Prostate gland (tissue), 2 donors: ENCODE results near the gene BCR.

Experiments
- CTCF ChIP-seq, 4 experiments: fragments of 200-600 bp in 2 of 4; fragments of 450-650 bp in 2 of 4; sonication (generic) in 2 of 4; IDR thresholded peaks; 1 replicate in 3 of 4; 2 replicates in 1 of 4; pipeline ENCODE4 v1.5.1; 2016 to 2019; ENCODE audit warnings: antibody characterized with exemption in 4 of 4, mild to moderate bottlenecking in 2 of 4, moderate library complexity in 2 of 4
- POLR2A ChIP-seq: fragments of 450-650 bp; IDR thresholded peaks from one replicate; pipeline ENCODE4 v1.6.1; 2016; ENCODE audit warnings: antibody characterized with exemption, mild to moderate bottlenecking

DNA sequence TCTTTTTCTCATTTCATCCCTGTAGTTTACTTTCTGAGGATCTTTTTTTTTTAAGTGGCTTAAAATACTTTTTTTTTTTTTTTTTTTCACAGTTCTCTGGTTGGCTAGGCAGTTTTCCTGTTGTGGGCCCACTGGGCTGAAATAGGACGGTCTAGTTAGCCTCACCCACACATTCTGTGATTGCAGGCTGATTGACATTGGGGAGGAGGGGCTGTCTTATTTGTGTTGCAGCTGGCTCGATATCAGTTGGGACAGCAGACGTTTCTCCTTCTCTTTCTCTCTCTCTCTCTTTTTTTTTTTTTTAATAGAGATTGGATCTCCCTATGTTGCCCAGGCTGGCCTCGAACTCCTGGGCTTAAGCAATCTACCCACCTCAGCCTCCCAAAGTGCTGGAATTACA, 6.9 kb downstream of the BCR start:
- TF ChIP-seq CTCF (IDR thresholded peaks at IDR 0.05), result no peak
- no peak for TF ChIP-seq POLR2A
